RWPE2 (cell line): Measurements from ENCODE around the gene PSG6.
"Not testable (repeated sequence)": the region's sequence is repeated elsewhere in the genome, so short reads cannot be mapped to it uniquely, and the experiment has no call there.

Source experiments
- ATAC-seq: fragments of 200-7000 bp; cut with Tn5 transposase; 3 replicates; pipeline ENCODE4 v1.9.1; 2021; ENCODE audit warnings: low read depth
- DNase-seq: peaks from one replicate; pipeline ENCODE4 v3.0.0-alpha.2; 2020; ENCODE audit warnings: low spot score
- H3K27ac ChIP-seq: fragments of 450-650 bp; 2 replicates; pipeline ENCODE4 v1.5.1; 2017; ENCODE audit warnings: mild to moderate bottlenecking; ENCODE audit not compliant: poor library complexity, severe bottlenecking
- H3K27me3 ChIP-seq: fragments of 250-450 bp; sonication (Bioruptor Pico); 2 replicates; pipeline ENCODE4 v1.5.1; 2021; ENCODE audit warnings: mild to moderate bottlenecking, moderate library complexity; ENCODE audit not compliant: insufficient read depth, poor library complexity, severe bottlenecking
- H3K36me3 ChIP-seq: fragments of 250-450 bp; sonication (Bioruptor Pico); 2 replicates; pipeline ENCODE4 v1.5.1; 2020; ENCODE audit warnings: low read depth, mild to moderate bottlenecking, moderate library complexity
- H3K4me1 ChIP-seq: fragments of 250-450 bp; sonication (Bioruptor Pico); 2 replicates; pipeline ENCODE4 v1.5.1; 2021; ENCODE audit warnings: mild to moderate bottlenecking, moderate library complexity; ENCODE audit not compliant: insufficient read depth, poor library complexity, severe bottlenecking
- H3K4me3 ChIP-seq: fragments of 250-450 bp; sonication (Bioruptor Pico); 2 replicates; pipeline ENCODE4 v1.5.1; 2021; ENCODE audit warnings: mild to moderate bottlenecking, moderate library complexity; ENCODE audit not compliant: severe bottlenecking
- H3K9me3 ChIP-seq: fragments of 250-450 bp; sonication (Bioruptor Pico); 2 replicates; pipeline ENCODE4 v1.5.1; 2021; ENCODE audit warnings: mild to moderate bottlenecking, moderate library complexity; ENCODE audit not compliant: severe bottlenecking
- TF ChIP-seq, protein P1 (sequence below): fragments of 450-650 bp; IDR thresholded peaks from one replicate; pipeline ENCODE4 v1.5.1; 2017; ENCODE audit warnings: mild to moderate bottlenecking, moderate library complexity; ENCODE audit not compliant: poor library complexity, severe bottlenecking

Gene PSG6

DNA sequence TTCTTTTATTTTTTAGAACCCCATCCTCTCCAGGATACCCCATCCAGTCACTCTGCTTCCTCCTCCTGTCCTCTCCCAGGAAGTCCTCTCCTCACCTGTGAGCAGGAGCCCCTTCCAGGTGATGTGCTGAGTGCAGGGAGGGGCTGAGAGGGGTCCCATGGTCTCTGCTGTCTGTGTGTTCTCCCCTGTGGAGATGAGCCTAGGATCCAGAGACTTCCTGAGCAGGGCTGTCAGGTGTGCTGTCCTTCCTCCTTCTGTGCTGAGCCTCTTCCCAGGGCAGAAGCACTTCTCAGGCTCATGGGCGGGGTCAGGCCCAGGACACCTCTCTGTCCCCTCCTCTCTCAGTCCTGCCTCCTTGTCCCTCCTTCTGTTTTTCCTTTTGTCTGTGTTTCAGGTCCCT, at the start of gene PSG6:
Gene PSG6, minus strand, starts transcription at position 261 of the 400 bp plus-strand sequence. Its CDS starts 102 bp downstream, at position 159.
- DNase-seq, H3K9me3 ChIP-seq, H3K27me3 ChIP-seq, H3K4me1 ChIP-seq, ATAC-seq, H3K4me3 ChIP-seq, H3K36me3 ChIP-seq: not testable (repeated sequence)
- H3K27ac ChIP-seq: peak within 1 kb of the TSS; percentile 10

DNA sequence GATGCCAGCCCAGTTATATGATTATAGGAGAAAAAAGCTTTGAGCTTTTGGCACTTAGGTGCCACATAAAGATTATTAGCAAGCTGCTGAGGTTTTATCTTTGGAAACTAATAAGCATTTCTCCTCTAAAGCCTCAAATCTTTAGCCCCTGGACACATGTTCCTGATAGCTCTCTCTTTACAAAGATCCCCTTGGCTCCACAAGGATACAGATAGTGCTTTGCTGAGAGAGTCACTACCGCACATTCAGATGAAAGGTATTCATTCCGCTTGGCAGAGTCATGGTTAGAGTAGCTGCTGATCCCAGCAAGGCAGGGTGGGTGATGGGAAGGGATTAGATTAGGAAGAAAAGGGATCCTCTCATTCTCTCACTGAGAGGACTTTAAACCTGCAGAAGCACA, 47.5 kb upstream of the PSG6 start:
- Histone ChIP-seq H3K27me3 (no peaks in the 10 kb centered on the region), H3K36me3 (no peaks in the 10 kb centered on the region), H3K4me3 (no peak overlapping the region), H3K4me1 (peaks cover 8% of the 10 kb centered on the region), H3K9me3 (no peaks in the 10 kb centered on the region), H3K27ac (peak overlapping the region; percentile 34)
- TF ChIP-seq, protein P1, sequence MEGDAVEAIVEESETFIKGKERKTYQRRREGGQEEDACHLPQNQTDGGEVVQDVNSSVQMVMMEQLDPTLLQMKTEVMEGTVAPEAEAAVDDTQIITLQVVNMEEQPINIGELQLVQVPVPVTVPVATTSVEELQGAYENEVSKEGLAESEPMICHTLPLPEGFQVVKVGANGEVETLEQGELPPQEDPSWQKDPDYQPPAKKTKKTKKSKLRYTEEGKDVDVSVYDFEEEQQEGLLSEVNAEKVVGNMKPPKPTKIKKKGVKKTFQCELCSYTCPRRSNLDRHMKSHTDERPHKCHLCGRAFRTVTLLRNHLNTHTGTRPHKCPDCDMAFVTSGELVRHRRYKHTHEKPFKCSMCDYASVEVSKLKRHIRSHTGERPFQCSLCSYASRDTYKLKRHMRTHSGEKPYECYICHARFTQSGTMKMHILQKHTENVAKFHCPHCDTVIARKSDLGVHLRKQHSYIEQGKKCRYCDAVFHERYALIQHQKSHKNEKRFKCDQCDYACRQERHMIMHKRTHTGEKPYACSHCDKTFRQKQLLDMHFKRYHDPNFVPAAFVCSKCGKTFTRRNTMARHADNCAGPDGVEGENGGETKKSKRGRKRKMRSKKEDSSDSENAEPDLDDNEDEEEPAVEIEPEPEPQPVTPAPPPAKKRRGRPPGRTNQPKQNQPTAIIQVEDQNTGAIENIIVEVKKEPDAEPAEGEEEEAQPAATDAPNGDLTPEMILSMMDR: no peak
- ATAC-seq (peak; percentile 91), DNase-seq (no peak)

DNA sequence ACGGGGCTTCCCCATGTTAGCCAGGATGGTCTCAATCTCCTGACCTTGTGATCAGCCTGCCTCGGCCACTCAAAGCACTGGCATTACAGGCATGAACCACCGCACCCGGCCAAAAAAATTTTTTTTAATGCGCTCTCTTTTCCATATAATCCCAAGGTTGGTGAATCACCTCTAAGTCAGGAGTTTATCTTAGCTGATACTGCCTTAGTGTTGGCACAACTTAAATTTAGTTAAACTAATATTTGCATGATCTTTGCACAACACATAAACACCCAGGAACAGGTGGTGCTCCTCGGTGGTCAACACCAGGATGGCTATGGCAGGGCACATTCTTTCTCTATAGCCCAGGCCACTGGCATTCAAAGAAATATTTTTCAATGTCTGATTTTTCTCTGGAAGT, 43.4 kb upstream of the PSG6 start:
- no peak for DNase-seq
- TF ChIP-seq, protein P1: no peak
- H3K4me3 ChIP-seq: no peak overlapping the region
- no peaks in the 10 kb centered on the region for H3K36me3 ChIP-seq
- H3K9me3 ChIP-seq: no peaks in the 10 kb centered on the region
- ATAC-seq: no peak
- H3K27ac ChIP-seq: no peak overlapping the region
- H3K27me3 ChIP-seq: no peaks in the 10 kb centered on the region
- peaks cover 9% of the 10 kb centered on the region for H3K4me1 ChIP-seq

DNA sequence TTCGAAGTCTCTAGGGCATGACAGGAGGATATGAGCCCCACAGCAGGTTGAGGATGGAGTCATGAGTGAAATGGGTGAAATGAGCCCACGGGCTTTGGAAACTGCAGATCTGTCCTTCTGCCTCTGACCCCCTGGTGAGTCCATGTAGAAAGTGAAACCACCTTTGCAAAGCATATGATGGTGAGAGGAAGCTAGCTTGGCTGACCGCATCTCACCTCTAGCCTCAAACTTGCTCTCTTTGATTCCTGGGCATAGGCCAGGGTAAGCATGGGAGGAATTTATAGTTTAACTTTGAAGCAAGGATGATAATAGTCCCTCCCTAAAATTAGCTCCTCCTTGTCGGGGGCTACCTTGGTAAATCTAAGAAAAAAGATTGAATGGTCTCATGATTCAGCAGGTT, 34.4 kb upstream of the PSG6 start:
- H3K27me3 ChIP-seq, DNase-seq, H3K36me3 ChIP-seq, H3K4me3 ChIP-seq, H3K9me3 ChIP-seq, ATAC-seq, H3K27ac ChIP-seq: not testable (repeated sequence)
- H3K4me1 ChIP-seq: peaks cover 12% of the 10 kb centered on the region

DNA sequence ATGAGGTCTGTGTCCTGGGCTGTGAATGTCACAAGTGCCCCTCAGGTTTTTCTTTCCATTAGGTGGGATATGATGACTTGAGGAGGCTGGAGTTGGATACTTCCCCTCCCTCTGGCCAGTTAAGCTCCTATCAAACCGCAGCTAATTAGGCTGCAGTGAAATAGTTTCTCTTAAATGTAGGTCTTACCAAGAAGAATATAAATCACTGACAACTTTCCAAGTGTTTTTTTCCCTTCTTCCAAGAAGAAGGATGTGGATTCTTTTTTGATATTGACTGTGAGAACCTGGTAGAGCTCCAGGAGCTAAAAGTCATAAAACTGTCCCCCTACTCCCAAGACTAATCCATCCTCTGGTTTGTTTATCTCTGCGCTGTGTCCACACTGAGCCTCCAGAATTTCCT, 33.8 kb upstream of the PSG6 start:
- DNase-seq: not testable (repeated sequence)

DNA sequence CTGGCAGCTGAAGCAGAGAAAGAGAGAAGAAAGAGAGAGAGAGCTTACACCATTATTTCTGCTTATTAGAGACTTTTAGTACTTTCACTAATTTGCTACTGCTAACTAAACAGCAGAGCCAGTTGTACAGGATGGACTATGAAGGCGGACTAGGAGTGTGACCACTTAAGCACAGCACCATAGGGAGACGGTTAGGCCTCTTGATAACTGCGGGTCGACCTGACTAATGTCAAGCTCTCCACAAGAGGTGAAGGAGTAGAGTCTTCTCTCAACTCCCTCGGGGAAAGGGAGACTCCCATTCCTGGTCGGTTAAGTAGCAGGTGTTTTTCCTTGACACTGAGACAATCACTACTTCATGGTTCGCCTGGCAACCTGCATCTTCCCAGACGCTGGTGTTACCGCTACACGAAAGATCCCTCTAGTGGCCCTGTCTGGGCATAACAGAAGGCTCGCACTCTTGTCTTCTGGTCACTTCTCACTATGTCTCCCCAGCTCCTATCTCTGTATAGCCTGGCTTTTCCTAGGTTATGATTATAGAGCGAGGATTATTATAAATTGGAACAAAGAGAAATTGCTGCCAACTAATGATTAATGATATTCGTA, 24.6 kb upstream of the PSG6 start:
- ATAC-seq: no peak
- H3K27me3 ChIP-seq: no peaks in the 10 kb centered on the region
- H3K4me1 ChIP-seq: no peaks in the 10 kb centered on the region
- H3K36me3 ChIP-seq: no peaks in the 10 kb centered on the region
- TF ChIP-seq, protein P1: peak; percentile 59
- no peak overlapping the region for H3K27ac ChIP-seq
- no peak for DNase-seq
- no peak overlapping the region for H3K4me3 ChIP-seq
- no peaks in the 10 kb centered on the region for H3K9me3 ChIP-seq

More for the DNA sequence above, 33.8 kb upstream of the PSG6 start:
- H3K9me3 ChIP-seq, ATAC-seq, H3K27me3 ChIP-seq, H3K27ac ChIP-seq, H3K4me3 ChIP-seq, H3K36me3 ChIP-seq: not testable (repeated sequence)
- peaks cover 12% of the 10 kb centered on the region for H3K4me1 ChIP-seq

DNA sequence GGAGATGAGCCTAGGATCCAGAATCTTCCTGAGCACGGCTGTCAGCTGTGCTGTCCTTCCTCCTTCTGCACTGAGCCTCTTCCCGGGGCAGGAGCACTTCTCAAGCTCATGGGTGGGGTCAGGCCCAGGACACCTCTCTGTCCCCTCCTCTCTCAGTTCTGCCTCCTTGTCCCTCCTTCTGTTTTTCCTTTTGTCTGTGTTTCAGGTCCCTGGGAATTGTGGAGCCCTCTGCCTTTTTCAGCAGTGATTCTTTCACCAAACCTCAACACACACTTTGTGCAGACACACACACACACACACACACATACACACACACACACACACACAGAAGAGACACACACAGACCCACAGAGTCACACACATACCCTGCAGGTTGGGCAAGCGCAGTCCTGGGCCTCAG, 19.4 kb upstream of the PSG6 start, which contains the start of gene PSG7:
Gene PSG7, minus strand, starts transcription at position 101 of the 400 bp plus-strand sequence. CDS start 131 bp downstream, outside the sequence.
- not testable (repeated sequence) for ATAC-seq

DNA sequence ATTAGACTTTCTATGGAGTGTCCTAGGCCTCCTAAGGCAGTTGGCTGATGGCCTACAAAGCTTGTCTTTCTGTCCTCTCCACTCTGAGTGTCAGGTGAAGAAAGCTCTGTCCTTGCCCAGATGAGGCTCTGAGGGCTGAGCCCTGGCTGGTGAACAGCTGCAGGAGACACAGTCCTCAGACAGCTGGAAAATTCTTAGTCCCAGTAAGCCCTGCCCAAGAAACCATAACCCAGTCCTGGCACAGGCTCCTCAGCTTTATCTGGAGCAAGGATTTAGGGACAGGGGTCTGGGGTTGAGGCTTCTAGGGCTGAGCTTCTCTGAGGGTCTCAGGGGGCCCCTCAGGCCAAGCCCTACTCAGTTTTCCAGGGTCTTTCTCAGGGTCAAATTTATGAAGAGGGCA, 17.0 kb upstream of the PSG6 start:
- H3K27ac ChIP-seq: peak overlapping the region; percentile 95
- not testable (repeated sequence) for H3K36me3 ChIP-seq, H3K9me3 ChIP-seq, H3K27me3 ChIP-seq, H3K4me3 ChIP-seq, ATAC-seq, DNase-seq
- peaks cover 18% of the 10 kb centered on the region for H3K4me1 ChIP-seq

More for the DNA sequence above, 19.4 kb upstream of the PSG6 start, which contains the start of gene PSG7:
- not testable (repeated sequence) for H3K27ac ChIP-seq, H3K9me3 ChIP-seq, H3K4me3 ChIP-seq, DNase-seq, H3K36me3 ChIP-seq, H3K27me3 ChIP-seq
- H3K4me1 ChIP-seq: peaks cover 17% of the 10 kb centered on the region

DNA sequence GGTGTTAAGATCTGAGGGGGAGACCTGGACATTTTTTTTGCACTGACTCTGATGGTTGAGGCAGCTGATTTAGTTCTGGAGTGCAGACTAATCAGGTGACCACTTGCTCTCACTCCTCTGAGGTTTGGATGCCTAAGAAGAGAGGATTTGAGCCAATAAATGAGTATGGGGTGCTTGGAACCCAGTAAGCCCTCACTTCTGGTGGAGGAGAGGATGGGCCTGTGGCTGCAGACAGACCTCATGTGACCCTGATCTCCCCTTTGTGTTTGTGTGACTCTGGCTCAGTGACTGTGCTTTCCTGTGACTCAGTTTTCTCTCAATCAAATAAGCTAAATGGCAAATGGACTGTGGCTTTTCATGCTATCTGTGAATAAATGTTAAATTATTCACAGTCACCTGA, 16.5 kb upstream of the PSG6 start:
- not testable (repeated sequence) for H3K36me3 ChIP-seq, H3K27me3 ChIP-seq, H3K9me3 ChIP-seq, DNase-seq, H3K4me3 ChIP-seq, ATAC-seq
- peak overlapping the region; percentile 95 for H3K27ac ChIP-seq
- H3K4me1 ChIP-seq: peaks cover 18% of the 10 kb centered on the region
